CD14-positive monocyte (primary cell): ENCODE results near the gene NEGR1. TPM values are rescaled to one million over a fixed set of nuclear protein-coding genes. Genes with fewer than 3 reads are reported as not detected.

Experiments
- DNase-seq, 3 donors: peaks; one replicate each; pipeline ENCODE4 v3.0.0-alpha.2; 2011 to 2022
- H2AFZ ChIP-seq: 2 replicates; pipeline ENCODE4 v1.6.0; 2012; ENCODE audit warnings: mild to moderate bottlenecking, low read depth, low read length, inconsistent platforms; ENCODE audit not compliant: insufficient read depth, poor library complexity, severe bottlenecking
- H3K27ac ChIP-seq, 2 donors: 1 replicate in 1 of 2; 2 replicates in 1 of 2; pipeline ENCODE4 v1.5.1; 2012 to 2013; ENCODE audit warnings: low read length in 2 of 2, control low read depth in 1 of 2, inconsistent platforms in 1 of 2, low read depth in 1 of 2, mild to moderate bottlenecking in 1 of 2
- H3K27me3 ChIP-seq, 2 donors: one replicate each; pipeline versions ENCODE4 v1.6.0 to v1.6.1; 2011 to 2013; ENCODE audit warnings: low read length in 2 of 2; ENCODE audit not compliant: control insufficient read depth in 2 of 2, insufficient read depth in 2 of 2
- H3K36me3 ChIP-seq, 2 donors: replicated peaks in 1 of 2; 1 replicate in 1 of 2; 2 replicates in 1 of 2; pipeline versions ENCODE4 v1.5.1 to v1.6.1; 2012 to 2013; ENCODE audit warnings: low read length in 2 of 2, control low read depth in 1 of 2, inconsistent platforms in 1 of 2, mild to moderate bottlenecking in 1 of 2; ENCODE audit not compliant: insufficient read depth in 2 of 2, control insufficient read depth in 1 of 2
- H3K4me1 ChIP-seq, 2 donors: 1 replicate in 1 of 2; 2 replicates in 1 of 2; pipeline versions ENCODE4 v1.5.1 to v1.6.1; 2012 to 2013; ENCODE audit warnings: low read length in 2 of 2, control low read depth in 1 of 2, inconsistent platforms in 1 of 2, mild to moderate bottlenecking in 1 of 2, moderate library complexity in 1 of 2; ENCODE audit not compliant: insufficient read depth in 2 of 2, control insufficient read depth in 1 of 2
- H3K4me2 ChIP-seq: replicated peaks from 2 replicates; pipeline ENCODE3; 2012; ENCODE audit warnings: low read length, moderate library complexity, mild to moderate bottlenecking; ENCODE audit not compliant: poor library complexity, severe bottlenecking; ENCODE audit errors: extremely low read depth
- H3K4me3 ChIP-seq, 3 experiments: fragments of 200-600 bp in 1 of 3; sonication (generic) in 1 of 3; replicated peaks in 1 of 3; 1 replicate in 2 of 3; 2 replicates in 1 of 3; pipeline ENCODE4 v1.5.1; 2011 to 2013; ENCODE audit warnings: low read length in 3 of 3, mild to moderate bottlenecking in 3 of 3, control low read depth in 2 of 3, low read depth in 2 of 3, inconsistent platforms in 1 of 3, moderate library complexity in 1 of 3
- H3K79me2 ChIP-seq: 2 replicates; pipeline ENCODE4 v1.6.0; 2012; ENCODE audit warnings: mild to moderate bottlenecking, control low read depth, inconsistent platforms, low read length, moderate library complexity; ENCODE audit not compliant: insufficient read depth
- H3K9ac ChIP-seq: 2 replicates; pipeline ENCODE4 v1.6.0; 2017; ENCODE audit warnings: low read length, mild to moderate bottlenecking; ENCODE audit not compliant: insufficient read depth, poor library complexity, severe bottlenecking
- H3K9me3 ChIP-seq, 2 donors: replicated peaks in 1 of 2; 1 replicate in 1 of 2; 2 replicates in 1 of 2; pipeline versions ENCODE4 v1.5.1 to v1.6.1; 2012 to 2013; ENCODE audit warnings: low read length in 2 of 2, control low read depth in 1 of 2; ENCODE audit not compliant: control insufficient read depth in 1 of 2, insufficient read depth in 1 of 2
- H4K20me1 ChIP-seq: 2 replicates; pipeline ENCODE4 v1.6.0; 2012; ENCODE audit warnings: mild to moderate bottlenecking, low read length, control low read depth, moderate library complexity; ENCODE audit not compliant: insufficient read depth
- H3K27ac Mint-ChIP-seq, 7 donors: one replicate each; pipeline ENCODE4 v1.8.0; 2020; ENCODE audit warnings: mild to moderate bottlenecking in 7 of 7, mixed read lengths in 7 of 7, moderate library complexity in 6 of 7, inconsistent platforms in 2 of 7
- H3K27me3 Mint-ChIP-seq, 3 donors: one replicate each; pipeline ENCODE4 v1.8.0; 2021 to 2022; ENCODE audit warnings: low read depth in 3 of 3, mild to moderate bottlenecking in 3 of 3, mixed read lengths in 3 of 3, moderate library complexity in 3 of 3, inconsistent platforms in 1 of 3
- H3K36me3 Mint-ChIP-seq, 2 donors: one replicate each; pipeline ENCODE4 v1.8.0; 2020; ENCODE audit warnings: mixed read lengths in 2 of 2, inconsistent platforms in 1 of 2, mild to moderate bottlenecking in 1 of 2
- H3K4me1 Mint-ChIP-seq: one replicate; pipeline ENCODE4 v1.8.0; 2020; ENCODE audit warnings: mild to moderate bottlenecking, mixed read lengths
- H3K4me3 Mint-ChIP-seq, 2 donors: one replicate each; pipeline ENCODE4 v1.8.0; 2020; ENCODE audit warnings: mild to moderate bottlenecking in 2 of 2, mixed read lengths in 2 of 2, moderate library complexity in 1 of 2
- H3K9me3 Mint-ChIP-seq, 7 donors: one replicate each; pipeline ENCODE4 v1.8.0; 2020 to 2022; ENCODE audit warnings: mixed read lengths in 7 of 7, mild to moderate bottlenecking in 6 of 7, moderate library complexity in 6 of 7, inconsistent platforms in 2 of 7
- CTCF ChIP-seq: fragments of 200-600 bp; IDR thresholded peaks from one replicate; pipeline ENCODE4 v1.8.0; 2022; ENCODE audit warnings: antibody characterized with exemption, mild to moderate bottlenecking
- WGBS: methylation state at CpG from one replicate; pipeline ENCODE4 v1.1.5; 2013; ENCODE audit warnings: missing lambda C conversion rate; ENCODE audit not compliant: insufficient coverage; 5-methylcytosine and 5-hydroxymethylcytosine counted together
- intact Hi-C, 2 donors: fragments of 100-400 bp; cut with micrococcal nuclease; formaldehyde crosslinking; loops; one replicate each; pipeline versions ENCODE4 v1.15.0 to v1.15.1; 2023
- polyA plus RNA-seq, 3 donors: library from polyadenylated mRNA; depleted of rRNA in 1 of 3; unstranded in 2 of 3; stranded (reverse) in 1 of 3; fragments of 300-500 nt in 2 of 3; fragments of >200 nt in 1 of 3; fragmentation: Illumina TruSeq in 2 of 3; gene quantifications; 1 replicate in 2 of 3; 2 replicates in 1 of 3; pipeline ENCODE4 v1.2.3, GENCODE V29; 2012 to 2021
- small RNA-seq: library from RNA; depleted of rRNA; stranded (forward); fragments of <200 nt; gene quantifications from one replicate; pipeline ENCODE3, GENCODE V24; 2012; ENCODE audit warnings: low read depth; ENCODE audit not compliant: insufficient read length

Gene NEGR1
- polyA plus RNA-seq, 3 donors = 0.03 to 0.15 (median 0.13) TPM

GRCh38 chr1:71350805-71351204, 931.5 kb downstream of the NEGR1 start:
- Histone ChIP-seq H3K36me3 (no peaks in the 10 kb centered on the region), H3K9ac (no peak overlapping the region), H2AFZ (no peak overlapping the region), H3K4me3 (no peak overlapping the region), H3K4me2 (no peak overlapping the region), H3K4me1 (no peaks in the 10 kb centered on the region), H3K27me3 (no peaks in the 10 kb centered on the region), H3K9me3 (no peaks in the 10 kb centered on the region), H4K20me1 (no peaks in the 10 kb centered on the region), H3K79me2 (no peaks in the 10 kb centered on the region), H3K27ac (no peak overlapping the region)
- WGBS = no CpG with 5 or more reads among the region's 2 CpGs
- no peaks in the 10 kb centered on the region for H3K4me1 Mint-ChIP-seq
- H3K36me3 Mint-ChIP-seq = no peaks in the 10 kb centered on the region
- H3K4me3 Mint-ChIP-seq = no peak overlapping the region
- DNase-seq = no peak
- intact Hi-C loops = no loop called here
- TF ChIP-seq CTCF = no peak
- H3K27ac Mint-ChIP-seq = no peak overlapping the region
- H3K9me3 Mint-ChIP-seq = peaks cover 2 to 9% (median 7%) of the 10 kb centered on the region in 7 donors
- H3K27me3 Mint-ChIP-seq = no peaks in the 10 kb centered on the region

GRCh38 chr1:71350330-71350729, 932.0 kb downstream of the NEGR1 start:
- WGBS = no CpG with 5 or more reads among the region's 1 CpG
- Histone ChIP-seq H3K27me3 (no peaks in the 10 kb centered on the region), H3K9me3 (no peaks in the 10 kb centered on the region), H3K4me3 (no peak overlapping the region), H3K4me2 (no peak overlapping the region), H3K4me1 (no peaks in the 10 kb centered on the region), H3K9ac (no peak overlapping the region), H3K79me2 (no peaks in the 10 kb centered on the region), H3K27ac (no peak overlapping the region), H2AFZ (no peak overlapping the region), H3K36me3 (no peaks in the 10 kb centered on the region), H4K20me1 (no peaks in the 10 kb centered on the region)
- no peak for TF ChIP-seq CTCF
- intact Hi-C loops = no loop called here
- no peak overlapping the region for H3K4me3 Mint-ChIP-seq
- DNase-seq = no peak
- no peak overlapping the region for H3K27ac Mint-ChIP-seq
- peaks cover 2 to 9% (median 7%) of the 10 kb centered on the region in 7 donors for H3K9me3 Mint-ChIP-seq
- H3K4me1 Mint-ChIP-seq = no peaks in the 10 kb centered on the region
- H3K36me3 Mint-ChIP-seq = no peaks in the 10 kb centered on the region
- no peaks in the 10 kb centered on the region for H3K27me3 Mint-ChIP-seq

Small RNAs within 50 kb of the gene (small RNA-seq; reads per million reads assigned to genes)
- gene AL358453.1 = not detected
- gene AL359821.1 = not detected
